ENCODE data around the gene CADM1.

CADM1 gene

GRCh38 chr11:115439385-115439784 is 64.8 kb downstream of the CADM1 start:
- no peak for DNase-seq

- no peak for DNase-seq
Observed at GRCh38 chr11:115437902-115438575, 66.2 kb downstream of the CADM1 start.

- DNase-seq = no peak
Observed at GRCh38 chr11:115430345-115430744, 73.9 kb downstream of the CADM1 start.

- peak; percentile 54 for DNase-seq
Observed at GRCh38 chr11:115428306-115428705, 75.9 kb downstream of the CADM1 start.

GRCh38 chr11:115425816-115426215 is 78.4 kb downstream of the CADM1 start:
- DNase-seq = no peak

- no peak for DNase-seq
Observed at GRCh38 chr11:115425250-115425649, 79.0 kb downstream of the CADM1 start.

GRCh38 chr11:115423728-115424459 is 80.3 kb downstream of the CADM1 start:
- DNase-seq = no peak

- DNase-seq = no peak
Observed at GRCh38 chr11:115421992-115422689, 82.1 kb downstream of the CADM1 start.

GRCh38 chr11:115421352-115421991 is 82.7 kb downstream of the CADM1 start:
- DNase-seq = no peak

- no peak for DNase-seq
Observed at GRCh38 chr11:115420505-115420904, 83.7 kb downstream of the CADM1 start.

GRCh38 chr11:115418626-115419025 is 85.6 kb downstream of the CADM1 start:
- no peak for DNase-seq

GRCh38 chr11:115418081-115418480 is 86.1 kb downstream of the CADM1 start:
- DNase-seq = no peak

GRCh38 chr11:115411120-115411519 is 93.1 kb downstream of the CADM1 start:
- DNase-seq = no peak

GRCh38 chr11:115409691-115410220 is 94.5 kb downstream of the CADM1 start:
- peak; percentile 51 for DNase-seq

- no peak for DNase-seq
Observed at GRCh38 chr11:115409116-115409670, 95.0 kb downstream of the CADM1 start.

- no peak for DNase-seq
Observed at GRCh38 chr11:115408036-115408921, 95.9 kb downstream of the CADM1 start.

GRCh38 chr11:115407496-115407895 is 96.7 kb downstream of the CADM1 start:
- DNase-seq = no peak

- no peak for DNase-seq
Observed at GRCh38 chr11:115406404-115406803, 97.8 kb downstream of the CADM1 start.

- DNase-seq = no peak
Observed at GRCh38 chr11:115398333-115399080, 105.7 kb downstream of the CADM1 start.

- no peak for DNase-seq
Observed at GRCh38 chr11:115396533-115396932, 107.7 kb downstream of the CADM1 start.

- no peak for DNase-seq
Observed at GRCh38 chr11:115393950-115394349, 110.3 kb downstream of the CADM1 start.

Measured in DMS 273 treated with DMSO at 0.1 percent for 48 hours (cell line).